Ramos (cell line): ENCODE data around the gene TIAL1.
"Not testable (repeated sequence)": the region's sequence is repeated elsewhere in the genome, so short reads cannot be mapped to it uniquely, and the experiment has no call there.

Source experiments
- in situ Hi-C: fragments of 300-500 bp; cut with MboI; formaldehyde crosslinking; loops from one replicate; pipeline ENCODE4 v1.14.3; 2022; ENCODE audit warnings: low sequenced_read_pairs; ENCODE audit not compliant: unreplicated experiment

Gene TIAL1

GRCh38 chr10:119616882-119617570 is 20.3 kb upstream of the TIAL1 start:
- in situ Hi-C loops: no loop called here

- in situ Hi-C loops: no loop called here
These were observed 17.9 kb upstream of the TIAL1 start for GRCh38 chr10:119614686-119615085.

- in situ Hi-C loops: no loop called here
These were observed 17.0 kb upstream of the TIAL1 start for GRCh38 chr10:119613741-119614140.

- in situ Hi-C loops: no loop called here
These were observed 14.7 kb upstream of the TIAL1 start for GRCh38 chr10:119611433-119611832.

- in situ Hi-C loops: no loop called here
These were observed 12.8 kb upstream of the TIAL1 start for GRCh38 chr10:119609516-119609915.

- in situ Hi-C loops: no loop called here
These were observed 11.8 kb upstream of the TIAL1 start for GRCh38 chr10:119608316-119609155.

GRCh38 chr10:119604468-119604867 is 7.7 kb upstream of the TIAL1 start:
- in situ Hi-C loops: no loop called here

GRCh38 chr10:119602241-119603095 is 5.7 kb upstream of the TIAL1 start:
- in situ Hi-C loops: no loop called here

- in situ Hi-C loops: no loop called here
These were observed 1.6 kb upstream of the TIAL1 start for GRCh38 chr10:119598397-119598796.

GRCh38 chr10:119597405-119598186 is 832 bp upstream of the TIAL1 start:
- in situ Hi-C loops: no loop called here

GRCh38 chr10:119595676-119596515 is 868 bp downstream of the TIAL1 start:
- in situ Hi-C loops: no loop called here

GRCh38 chr10:119595134-119595675 is 1.6 kb downstream of the TIAL1 start:
- in situ Hi-C loops: no loop called here

GRCh38 chr10:119588071-119588470 is 8.7 kb downstream of the TIAL1 start:
- in situ Hi-C loops: no loop called here

GRCh38 chr10:119578355-119578754 is 18.4 kb downstream of the TIAL1 start:
- in situ Hi-C loops: no loop called here

- in situ Hi-C loops: no loop called here
These were observed 20.8 kb downstream of the TIAL1 start for GRCh38 chr10:119575991-119576390.

- in situ Hi-C loops: no loop called here
These were observed 21.3 kb downstream of the TIAL1 start for GRCh38 chr10:119575506-119575905.

- in situ Hi-C loops: no loop called here
These were observed 28.8 kb downstream of the TIAL1 start for GRCh38 chr10:119567978-119568377.

- in situ Hi-C loops: no loop called here
These were observed 34.7 kb downstream of the TIAL1 start for GRCh38 chr10:119562097-119562496.

GRCh38 chr10:119559511-119559910 is 37.3 kb downstream of the TIAL1 start:
- in situ Hi-C loops: not testable (repeated sequence)
